Measurements from ENCODE around the gene PCGF5. TPM values are rescaled to one million over a fixed set of nuclear protein-coding genes. Genes with fewer than 3 reads are reported as not detected.
"Not testable (repeated sequence)": the region's sequence is repeated elsewhere in the genome, so short reads cannot be mapped to it uniquely, and the experiment has no call there.

Gene PCGF5
- total RNA-seq, 4 donors from 2014 or later = 46.2 to 63.5 (median 49.1) TPM

- no peak overlapping the region for H3K27ac ChIP-seq
- no peaks in the 10 kb centered on the region for H3K9me3 ChIP-seq
- H3K36me3 ChIP-seq = no peaks in the 10 kb centered on the region
- H3K4me1 ChIP-seq = peaks cover 4 to 5% of the 10 kb centered on the region in 2 donors
- ATAC-seq (no peak), DNase-seq (no peak)
- no peak for TF ChIP-seq POLR2A (IDR thresholded peaks at IDR 0.05)
- TF ChIP-seq, protein P1, sequence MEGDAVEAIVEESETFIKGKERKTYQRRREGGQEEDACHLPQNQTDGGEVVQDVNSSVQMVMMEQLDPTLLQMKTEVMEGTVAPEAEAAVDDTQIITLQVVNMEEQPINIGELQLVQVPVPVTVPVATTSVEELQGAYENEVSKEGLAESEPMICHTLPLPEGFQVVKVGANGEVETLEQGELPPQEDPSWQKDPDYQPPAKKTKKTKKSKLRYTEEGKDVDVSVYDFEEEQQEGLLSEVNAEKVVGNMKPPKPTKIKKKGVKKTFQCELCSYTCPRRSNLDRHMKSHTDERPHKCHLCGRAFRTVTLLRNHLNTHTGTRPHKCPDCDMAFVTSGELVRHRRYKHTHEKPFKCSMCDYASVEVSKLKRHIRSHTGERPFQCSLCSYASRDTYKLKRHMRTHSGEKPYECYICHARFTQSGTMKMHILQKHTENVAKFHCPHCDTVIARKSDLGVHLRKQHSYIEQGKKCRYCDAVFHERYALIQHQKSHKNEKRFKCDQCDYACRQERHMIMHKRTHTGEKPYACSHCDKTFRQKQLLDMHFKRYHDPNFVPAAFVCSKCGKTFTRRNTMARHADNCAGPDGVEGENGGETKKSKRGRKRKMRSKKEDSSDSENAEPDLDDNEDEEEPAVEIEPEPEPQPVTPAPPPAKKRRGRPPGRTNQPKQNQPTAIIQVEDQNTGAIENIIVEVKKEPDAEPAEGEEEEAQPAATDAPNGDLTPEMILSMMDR (IDR thresholded peaks at IDR 0.05 in 4 of 5, conservative IDR thresholded peaks at IDR 0.05 in 1 of 5) = no peak
- intact Hi-C loops (cut with DNase I; ENCODE audit: low total_unique reads) (no loop called here), in situ Hi-C loops (cut with MboI; ENCODE audit: low sequenced_read_pairs in 4 of 4) (loop anchor here in 1 of 4 donors (5.0 kb wide), 1 partner anchor 72 kb away; no protein-coding TSS in a partner anchor)
- H3K4me3 ChIP-seq = no peak overlapping the region
- no peaks in the 10 kb centered on the region for H3K27me3 ChIP-seq
Measured at GRCh38 chr10:91299999-91300575, 79.6 kb downstream of the PCGF5 start.

DNA sequence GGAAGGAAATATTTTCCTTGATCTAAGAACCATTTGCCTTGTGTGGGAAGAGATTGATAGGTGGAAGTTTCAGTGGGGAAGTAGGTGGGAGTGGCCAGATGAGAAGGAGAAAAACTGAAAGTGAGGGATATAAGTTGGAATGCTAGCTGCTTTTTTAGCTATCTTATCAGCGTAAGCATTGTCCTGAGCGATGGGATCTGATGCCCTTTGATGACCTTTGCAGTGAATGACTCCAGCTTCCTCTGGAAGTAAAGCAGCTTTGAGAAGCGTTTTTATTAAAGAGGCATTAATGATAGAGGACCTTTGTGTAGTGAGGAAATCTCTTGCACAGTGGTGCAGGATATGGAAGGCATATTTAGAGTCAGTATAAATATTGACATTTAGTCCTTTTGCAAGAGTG, 82.5 kb downstream of the PCGF5 start:
- in situ Hi-C loops (cut with MboI; ENCODE audit: low sequenced_read_pairs in 4 of 4); H3K36me3 ChIP-seq; H3K27ac ChIP-seq; H3K27me3 ChIP-seq; H3K9me3 ChIP-seq; DNase-seq; ATAC-seq; intact Hi-C loops (cut with DNase I; ENCODE audit: low total_unique reads); H3K4me1 ChIP-seq; H3K4me3 ChIP-seq: not testable (repeated sequence)

GRCh38 chr10:91305979-91306378, 85.5 kb downstream of the PCGF5 start:
- H3K27me3 ChIP-seq; H3K36me3 ChIP-seq; ATAC-seq; intact Hi-C loops (cut with DNase I; ENCODE audit: low total_unique reads); H3K4me1 ChIP-seq; DNase-seq; H3K9me3 ChIP-seq; H3K4me3 ChIP-seq; in situ Hi-C loops (cut with MboI; ENCODE audit: low sequenced_read_pairs in 4 of 4); H3K27ac ChIP-seq: not testable (repeated sequence)

GRCh38 chr10:91307489-91307888, 87.0 kb downstream of the PCGF5 start:
- Histone ChIP-seq H3K4me3 (no peak overlapping the region), H3K4me1 (no peaks in the 10 kb centered on the region), H3K9me3 (no peaks in the 10 kb centered on the region), H3K27ac (no peak overlapping the region), H3K27me3 (no peaks in the 10 kb centered on the region), H3K36me3 (no peaks in the 10 kb centered on the region)
- DNase-seq (no peak), ATAC-seq (no peak)
- in situ Hi-C loops (cut with MboI; ENCODE audit: low sequenced_read_pairs in 4 of 4) (no loop called here), intact Hi-C loops (cut with DNase I; ENCODE audit: low total_unique reads) (no loop called here)
- no peak for TF ChIP-seq POLR2A (IDR thresholded peaks at IDR 0.05)
- TF ChIP-seq, protein P1 (IDR thresholded peaks at IDR 0.05 in 4 of 5, conservative IDR thresholded peaks at IDR 0.05 in 1 of 5) = no peak

GRCh38 chr10:91309711-91310110, 89.2 kb downstream of the PCGF5 start:
- Histone ChIP-seq H3K9me3 (no peaks in the 10 kb centered on the region), H3K27me3 (no peaks in the 10 kb centered on the region), H3K4me1 (no peaks in the 10 kb centered on the region), H3K4me3 (no peak overlapping the region), H3K36me3 (no peaks in the 10 kb centered on the region), H3K27ac (no peak overlapping the region)
- in situ Hi-C loops (cut with MboI; ENCODE audit: low sequenced_read_pairs in 4 of 4) (no loop called here), intact Hi-C loops (cut with DNase I; ENCODE audit: low total_unique reads) (no loop called here)
- ATAC-seq = no peak
- TF ChIP-seq, protein P1 (IDR thresholded peaks at IDR 0.05 in 4 of 5, conservative IDR thresholded peaks at IDR 0.05 in 1 of 5) = no peak
- TF ChIP-seq POLR2A (IDR thresholded peaks at IDR 0.05) = no peak
- DNase-seq = no peak

All from gastrocnemius medialis (tissue), 4 donors.